HG03060 (cell line): ENCODE data around the gene SPACA5.
"Not testable (repeated sequence)": the region's sequence is repeated elsewhere in the genome, so short reads cannot be mapped to it uniquely, and the experiment has no call there.

ENCODE experiments used
- ATAC-seq: cut with Tn5 transposase; IDR thresholded peaks from one replicate; pipeline ENCODE4 v1.9.1; 2021; ENCODE audit warnings: low read depth, moderate number of reproducible peaks; ENCODE audit not compliant: unreplicated experiment

The SPACA5 gene

DNA sequence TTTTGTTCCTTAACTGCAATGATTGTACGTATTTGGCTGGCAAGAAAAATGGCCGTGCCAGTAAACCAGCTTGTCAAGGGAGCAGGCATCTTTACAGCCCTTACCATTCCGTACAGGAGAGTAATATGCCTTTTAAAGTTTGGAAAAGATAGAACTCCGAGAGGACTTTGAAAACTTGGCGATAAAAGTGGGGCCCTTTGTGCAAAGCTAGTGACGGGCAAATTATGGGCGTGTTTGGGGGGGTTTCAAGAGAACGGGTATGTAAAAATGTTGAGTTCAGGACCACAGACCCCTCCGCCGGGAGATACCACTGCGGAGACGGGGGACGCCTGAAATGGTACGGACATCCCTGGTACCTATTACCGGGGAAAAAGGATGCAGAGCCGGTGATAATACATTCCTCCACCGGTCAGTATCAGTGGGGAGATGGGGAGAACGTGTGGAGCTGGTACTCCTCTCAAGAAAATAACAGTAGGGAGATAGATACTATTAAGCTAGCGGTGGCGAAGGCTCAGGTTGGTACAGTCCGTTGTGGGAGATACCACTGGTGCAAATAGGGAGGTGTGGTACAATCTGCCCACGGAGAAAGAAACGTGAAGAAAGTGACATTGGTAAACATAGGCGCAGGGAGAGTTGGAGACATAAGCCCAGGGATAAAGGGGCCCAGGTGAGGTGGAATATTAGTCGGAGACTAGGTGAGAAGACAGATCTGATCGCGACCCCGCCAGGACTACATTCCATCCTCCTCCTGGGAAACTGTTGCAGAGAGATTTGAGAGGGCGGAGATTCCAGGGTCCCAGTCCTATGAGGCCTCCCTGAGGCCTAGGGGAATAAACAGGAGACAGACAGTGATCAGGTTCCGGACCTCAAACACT is 14.5 kb downstream of the SPACA5 start:
- ATAC-seq = no peak

DNA sequence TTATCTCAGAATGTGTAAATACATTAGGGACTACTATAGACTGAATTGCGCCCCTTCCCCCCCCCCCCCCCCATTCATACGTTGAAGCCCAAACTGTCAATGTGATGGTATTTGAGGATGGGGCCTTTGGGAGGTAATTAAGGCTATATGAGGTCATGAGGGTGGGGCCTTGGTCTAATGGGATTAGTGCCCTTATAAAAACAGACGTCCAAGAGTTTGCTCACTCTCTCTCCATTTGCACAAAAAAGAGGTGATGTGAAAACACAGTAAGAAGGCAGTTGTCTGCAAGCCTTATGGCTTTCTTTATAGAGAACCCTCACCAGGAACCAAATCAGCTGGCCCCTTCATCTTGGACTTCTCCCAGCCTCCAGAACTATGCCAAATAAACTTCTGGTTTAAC is 15.3 kb downstream of the SPACA5 start:
- no peak for ATAC-seq

DNA sequence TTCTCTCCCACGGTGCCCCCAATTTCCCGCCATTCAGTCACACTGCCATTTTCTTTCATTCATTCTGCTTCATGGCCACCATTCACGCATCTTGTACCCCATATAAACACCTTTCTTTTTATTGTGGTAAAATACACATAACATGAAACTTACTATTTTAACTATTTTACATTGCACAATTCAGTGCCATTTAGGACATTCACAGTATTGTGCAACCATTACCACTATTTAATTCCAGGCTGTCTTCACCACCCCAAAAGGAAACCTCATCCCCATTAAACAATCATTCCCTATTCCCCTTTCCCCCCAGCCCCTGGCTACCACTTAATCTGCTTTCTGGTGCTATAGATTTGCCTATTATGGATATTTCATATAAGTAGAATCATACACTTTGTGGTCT is 15.9 kb downstream of the SPACA5 start:
- no peak for ATAC-seq

DNA sequence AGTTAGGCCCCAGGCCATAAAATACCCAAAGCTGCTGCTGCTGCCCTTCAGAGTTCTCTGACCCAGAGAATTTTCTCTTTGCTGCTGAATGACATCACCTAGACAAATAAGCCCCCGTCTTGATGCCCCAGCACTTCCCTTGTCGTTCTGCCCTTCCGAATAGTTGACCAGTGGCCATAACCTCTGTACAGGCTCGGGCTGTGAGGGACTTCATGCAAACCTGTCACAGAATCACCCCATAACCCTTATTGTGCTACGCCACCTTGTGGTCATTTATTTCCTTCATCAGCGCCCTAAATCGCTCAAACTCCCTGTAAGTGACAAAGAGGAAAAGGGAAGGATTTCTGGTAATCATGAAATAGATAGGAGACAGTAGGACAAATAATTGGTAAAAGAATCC is 18.8 kb downstream of the SPACA5 start:
- no peak for ATAC-seq

DNA sequence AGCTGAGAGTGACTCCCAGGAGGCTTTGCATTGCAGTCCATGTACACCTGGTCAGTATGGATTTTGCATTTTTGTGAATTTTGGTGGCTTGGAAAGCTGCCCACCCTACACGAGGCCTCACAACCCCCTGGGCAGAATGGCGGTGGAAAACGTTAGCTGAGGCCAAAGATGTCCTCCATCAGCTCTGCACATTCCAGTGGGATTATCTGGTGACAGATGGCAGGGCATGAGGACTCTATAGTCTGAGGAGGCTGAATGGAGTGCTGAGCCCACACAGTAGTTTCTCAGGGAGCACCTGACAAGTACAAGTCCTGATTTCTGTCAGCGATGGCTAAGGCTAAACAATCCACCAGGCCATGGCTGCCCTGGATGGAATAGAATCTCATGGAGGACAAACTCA is 20.8 kb downstream of the SPACA5 start:
- not testable (repeated sequence) for ATAC-seq

DNA sequence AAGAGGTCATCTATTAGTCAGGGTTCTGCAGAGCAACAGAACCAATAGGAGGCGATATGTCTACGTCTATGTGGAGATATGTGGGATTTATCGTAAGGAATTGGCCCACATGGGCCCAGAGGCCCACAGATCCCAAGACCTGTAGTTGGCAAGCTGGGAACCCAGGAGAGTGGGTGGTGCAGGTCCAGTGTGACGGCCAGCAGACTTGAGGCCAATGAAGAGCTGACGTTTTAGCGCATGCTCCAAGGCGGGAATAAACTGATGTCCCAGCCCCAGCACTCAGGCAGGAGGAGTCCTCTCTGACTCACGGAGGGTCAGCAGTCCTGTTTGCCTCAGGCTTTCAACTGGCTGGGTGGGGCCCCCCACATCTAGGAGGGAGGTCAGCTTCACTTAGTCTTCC is 21.3 kb downstream of the SPACA5 start:
- ATAC-seq = no peak

DNA sequence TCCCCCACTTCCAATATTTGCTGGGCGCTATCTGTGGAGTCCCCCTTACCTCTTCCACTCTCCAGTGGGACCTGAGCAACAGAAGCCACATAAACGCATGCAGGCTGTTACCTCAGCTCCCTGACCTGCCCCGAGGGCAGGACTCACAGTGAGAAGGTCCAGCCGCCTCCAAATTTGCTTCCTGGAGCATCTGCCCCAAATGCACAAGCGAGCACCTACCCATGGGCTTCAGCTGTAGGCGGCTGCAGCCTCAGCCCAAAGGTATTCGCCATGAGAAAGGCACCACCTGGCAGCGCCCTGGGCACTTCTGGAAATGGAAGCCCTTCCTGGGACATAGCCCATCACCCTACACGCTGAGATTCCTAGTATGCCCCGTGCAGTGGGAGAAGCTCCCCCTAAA is 23.4 kb downstream of the SPACA5 start:
- no peak for ATAC-seq

DNA sequence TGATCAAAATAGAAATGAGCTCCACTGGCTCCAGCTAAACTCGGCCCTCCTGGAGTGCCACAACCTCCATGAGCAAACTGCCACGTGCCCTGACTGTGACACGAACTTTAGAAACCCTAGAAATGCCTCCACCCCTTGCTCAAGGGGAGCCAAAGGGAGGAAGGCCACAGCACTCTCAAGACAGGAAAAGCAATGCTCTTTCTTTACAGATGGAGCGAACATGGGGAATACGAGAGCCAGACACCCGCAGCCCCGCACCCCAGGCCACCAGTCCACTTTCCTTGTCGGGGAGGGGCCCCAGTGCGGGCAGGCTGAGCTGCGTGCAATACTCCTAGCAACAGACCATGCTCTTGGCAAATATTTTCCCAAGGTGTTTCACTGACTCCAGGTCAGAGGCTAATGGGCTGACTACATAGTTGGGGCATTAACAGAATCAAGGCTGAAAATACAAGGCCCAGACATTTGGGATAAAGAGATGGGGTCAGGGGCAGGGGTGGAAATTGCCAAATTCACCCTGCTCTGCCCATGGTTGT is 23.9 kb downstream of the SPACA5 start:
- ATAC-seq = not testable (repeated sequence)

DNA sequence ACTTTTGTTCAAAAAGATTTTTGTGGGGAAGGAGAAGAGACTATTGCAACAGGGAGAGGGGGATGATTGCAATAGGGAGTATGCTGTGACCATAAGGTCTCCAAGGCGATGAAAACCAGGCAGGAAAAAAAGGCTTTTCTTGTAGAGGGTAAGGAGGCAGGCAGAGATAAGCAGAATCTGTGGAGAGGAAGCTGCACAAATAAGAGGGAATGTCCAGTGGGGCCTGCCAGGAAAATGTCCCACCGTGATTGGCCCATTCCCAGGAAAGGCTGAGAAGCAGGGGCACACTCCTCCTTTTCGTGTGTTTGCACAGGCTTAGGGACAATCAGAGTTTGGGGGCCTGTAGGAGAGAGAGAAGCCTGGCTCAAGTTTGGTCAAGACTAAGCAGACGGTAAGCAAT is 29.1 kb downstream of the SPACA5 start:
- ATAC-seq = no peak

DNA sequence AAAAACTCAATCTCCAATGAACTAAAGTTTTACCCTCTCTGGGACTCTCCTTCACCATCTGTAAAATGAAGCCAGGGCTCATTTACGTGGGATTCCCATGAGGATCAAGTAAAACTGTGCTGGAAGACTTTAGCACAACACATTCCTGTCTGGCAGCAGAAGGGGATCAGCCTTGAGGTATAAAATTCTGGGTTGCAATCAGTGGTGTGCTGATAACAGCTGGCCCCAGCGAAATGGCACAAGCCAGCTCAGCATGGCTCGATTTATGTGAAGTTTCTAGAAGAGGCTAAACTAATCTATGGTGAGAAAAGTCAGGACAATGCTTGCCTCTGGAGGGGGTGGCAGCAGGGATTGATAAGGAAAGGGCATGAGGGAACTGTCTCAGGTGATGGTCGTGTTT is 36.3 kb downstream of the SPACA5 start:
- ATAC-seq = no peak

DNA sequence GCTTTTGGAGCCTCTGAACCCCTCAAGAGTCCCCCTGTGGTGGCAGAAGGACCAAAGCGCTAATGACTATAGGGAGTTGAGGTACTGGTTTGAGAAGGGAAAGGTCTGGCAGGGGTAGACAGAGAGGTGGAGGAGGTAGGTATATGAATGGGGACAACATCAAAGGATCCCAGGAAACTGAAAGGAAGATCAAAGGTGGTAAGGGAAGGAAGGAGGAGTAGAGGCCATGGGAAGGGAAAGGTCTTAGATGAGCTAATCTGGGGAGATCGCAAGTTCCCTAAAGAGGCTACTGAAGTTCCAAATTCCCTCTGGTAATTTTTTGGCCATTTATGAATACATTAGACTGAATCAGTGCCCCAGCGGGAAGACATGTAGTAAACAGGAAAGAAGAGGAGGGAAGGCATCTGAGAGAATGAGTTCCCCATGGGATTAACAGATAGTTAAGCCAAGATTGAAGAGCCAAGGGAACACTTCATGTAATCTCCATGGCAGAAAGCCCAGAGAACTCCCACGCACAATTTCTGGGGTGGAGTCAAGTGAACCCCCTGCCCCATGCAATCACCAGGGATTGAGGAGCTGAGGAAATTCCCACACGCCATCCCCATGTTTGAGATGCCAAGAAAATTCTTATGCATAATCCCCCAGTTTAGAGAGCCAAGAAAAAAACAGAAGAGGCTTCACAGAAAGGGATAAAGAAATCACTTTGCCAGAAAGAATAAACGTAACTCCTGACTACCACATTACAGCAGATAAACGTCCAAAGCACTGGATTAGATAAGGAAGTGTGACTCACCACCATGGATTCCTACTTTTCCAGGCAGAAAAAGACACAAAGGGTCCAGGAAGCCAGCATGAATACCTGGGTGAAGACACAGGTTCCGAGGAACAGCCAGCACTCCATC is 38.9 kb downstream of the SPACA5 start:
- no peak for ATAC-seq

DNA sequence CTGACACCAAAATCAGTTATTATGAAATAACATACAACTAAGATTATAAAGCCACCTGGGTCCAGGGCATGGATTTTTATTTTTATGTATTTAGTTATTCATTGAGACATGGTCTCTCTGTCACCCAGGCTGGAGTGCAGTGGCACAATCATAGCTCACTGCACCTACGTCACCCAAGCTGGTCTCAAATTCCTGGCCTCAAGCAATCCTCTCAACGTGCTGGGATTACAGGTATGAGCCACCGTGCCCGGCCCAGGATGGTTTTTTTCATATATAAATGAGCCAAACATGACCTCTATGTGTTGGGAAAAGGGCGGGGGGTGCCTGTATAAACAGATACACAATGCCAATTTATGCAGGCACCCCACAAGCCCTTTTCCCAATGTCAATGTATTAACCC is 40.1 kb downstream of the SPACA5 start:
- no peak for ATAC-seq

DNA sequence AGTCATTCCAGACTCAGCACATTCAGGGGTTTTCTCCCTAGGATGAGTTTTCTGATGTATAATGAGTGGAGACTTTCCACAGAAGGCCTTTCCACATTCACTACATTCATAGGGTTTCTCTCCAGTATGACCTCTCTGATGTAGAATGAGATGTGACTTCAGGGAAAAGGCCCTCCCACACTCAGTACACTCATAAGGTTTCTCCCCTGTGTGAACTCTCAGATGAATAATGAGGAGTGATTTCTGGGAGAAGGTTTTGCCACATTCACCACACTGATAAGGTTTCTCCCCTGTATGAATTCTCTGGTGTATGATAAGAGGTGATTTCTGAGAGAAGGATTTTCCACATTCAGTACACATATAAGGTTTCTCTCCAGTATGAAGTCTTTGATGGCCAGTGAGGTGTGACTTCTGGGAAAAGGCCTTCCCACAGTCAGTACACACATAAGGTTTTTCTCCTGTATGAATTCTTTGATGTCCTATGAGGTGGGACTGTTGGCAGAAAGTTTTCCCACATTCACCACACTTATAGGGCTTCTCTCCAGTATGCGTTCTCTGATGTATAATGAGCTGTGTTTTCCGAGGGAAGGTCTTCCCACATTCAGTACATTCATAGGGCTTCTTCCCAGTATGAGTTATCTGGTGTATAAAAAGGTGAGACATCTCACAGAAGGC is 52.0 kb downstream of the SPACA5 start:
- ATAC-seq = no peak

DNA sequence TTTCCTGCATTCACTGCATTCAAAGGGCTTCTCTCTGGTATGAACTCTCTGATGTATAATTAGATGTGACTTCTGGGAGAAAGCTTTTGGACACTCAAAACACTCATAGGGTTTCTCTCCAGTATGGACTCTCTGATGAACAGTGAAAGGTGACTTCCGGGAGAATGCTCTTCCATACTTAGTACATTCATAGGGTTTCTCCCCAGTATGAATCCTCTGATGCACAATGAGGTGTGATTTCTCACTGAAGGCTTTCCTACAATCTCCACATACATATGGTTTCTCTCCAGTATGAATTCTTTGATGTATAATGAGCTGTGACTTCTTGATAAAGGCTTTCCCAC is 52.5 kb downstream of the SPACA5 start:
- ATAC-seq = no peak
